Kidney (tissue), 14 donors: Measurements from ENCODE around the gene SOX12. TPM values are rescaled to one million over a fixed set of nuclear protein-coding genes. Genes with fewer than 3 reads are reported as not detected.

Source experiments
- DNase-seq, 5 donors: peaks; one replicate each; pipeline ENCODE4 v3.0.0-alpha.2; 2013 to 2020
- FAIRE-seq: peaks from 2 replicates; lab custom pipeline; 2012; peaks lifted over from hg19 to GRCh38; lab: Jason Lieb, UNC
- H3K27ac ChIP-seq, 2 donors: one replicate each; pipeline ENCODE4 v1.7.0; 2013; ENCODE audit warnings: low read depth in 2 of 2, low read length in 2 of 2, inconsistent platforms in 1 of 2
- H3K27me3 ChIP-seq: one replicate; pipeline ENCODE4 v1.7.1; 2013; ENCODE audit warnings: low read length, inconsistent platforms; ENCODE audit not compliant: control insufficient read depth, insufficient read depth
- H3K36me3 ChIP-seq, 3 donors: one replicate each; pipeline versions ENCODE4 v1.7.0 to v1.7.1; 2013; ENCODE audit warnings: low read length in 3 of 3, control low read depth in 1 of 3, inconsistent platforms in 1 of 3; ENCODE audit not compliant: insufficient read depth in 3 of 3, control insufficient read depth in 2 of 3
- H3K4me1 ChIP-seq, 3 donors: one replicate each; pipeline versions ENCODE4 v1.7.0 to v1.7.1; 2013; ENCODE audit warnings: low read length in 3 of 3, inconsistent platforms in 1 of 3, low read depth in 1 of 3; ENCODE audit not compliant: control insufficient read depth in 2 of 3, insufficient read depth in 2 of 3
- H3K4me3 ChIP-seq, 3 donors: one replicate each; pipeline versions ENCODE4 v1.7.0 to v1.8.1; 2013; ENCODE audit warnings: low read length in 3 of 3, control low read depth in 1 of 3, inconsistent platforms in 1 of 3
- H3K9ac ChIP-seq, 3 donors: one replicate each; pipeline versions ENCODE4 v1.7.0 to v1.7.1; 2013; ENCODE audit warnings: low read length in 3 of 3, control low read depth in 1 of 3, inconsistent platforms in 1 of 3
- H3K9me3 ChIP-seq, 3 donors: one replicate each; pipeline versions ENCODE4 v1.7.0 to v1.7.1; 2013; ENCODE audit warnings: low read length in 3 of 3, control low read depth in 1 of 3, inconsistent platforms in 1 of 3; ENCODE audit not compliant: control insufficient read depth in 2 of 3, insufficient read depth in 1 of 3
- intact Hi-C: fragments of 100-400 bp; cut with DNase I; formaldehyde crosslinking; loops from one replicate; pipeline ENCODE4 v1.11.1; 2022
- polyA plus RNA-seq: library from polyadenylated mRNA; stranded (reverse); fragments of 350-450 nt; fragmentation: Illumina TruSeq; extraction: RNeasy Lipid Tissue Mini Kit (QIAGEN cat#74804); gene quantifications from one replicate; pipeline ENCODE4 v1.2.3, GENCODE V29; 2014; ENCODE audit warnings: low read depth, low replicate concordance; ENCODE audit not compliant: insufficient read depth
- total RNA-seq: library from RNA; stranded (reverse); fragmentation: NEBNext Ultra II Directional; extraction: Animal tissue kit (Norgen Biotek cat#: 25700); gene quantifications from one replicate; pipeline ENCODE4 v1.2.1, GENCODE V29; 2021
- TF ChIP-seq, protein P1 (sequence below): IDR thresholded peaks from 3 replicates; pipeline ENCODE4 v1.5.1; 2012; ENCODE audit warnings: mild to moderate bottlenecking, moderate library complexity, borderline replicate concordance; ENCODE audit not compliant: insufficient read depth; ENCODE audit errors: extremely low read depth
- donor health status: control.
- donor health status: control.
- donor health status: control.
- donor health status: control.
- donor health status: control.
- donor health status: DM: yes; HTN: yes; CAD: no.
- donor health status: Normal renal cell carcinoma (clear cell type).

SOX12 gene
- total and polyA plus RNA-seq, 2 donors from 2014 or later: 11.3 to 12.7 TPM

DNA sequence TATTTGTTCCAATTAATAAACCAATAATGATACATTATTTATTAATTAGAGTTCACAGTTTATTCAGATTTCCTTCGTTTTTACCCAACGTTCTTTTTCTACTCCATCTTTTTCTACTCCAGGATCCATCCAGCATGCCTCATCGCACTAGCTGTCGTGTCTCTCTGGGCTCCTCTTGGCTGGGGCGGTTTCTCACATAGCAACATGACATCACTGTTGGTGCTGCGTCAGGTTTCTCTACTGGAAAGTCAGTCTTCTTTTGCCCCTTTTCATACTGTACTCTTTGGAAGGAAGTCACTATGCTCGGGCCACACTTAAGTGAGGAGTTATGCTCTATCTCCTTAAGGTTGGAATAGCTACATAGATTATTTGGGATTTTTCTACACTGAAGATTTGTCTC lies 13.7 kb upstream of the SOX12 start:
- DNase-seq (no peak), FAIRE-seq (no peak)
- H3K36me3 ChIP-seq: peaks cover 0 to 2% (median 0%) of the 10 kb centered on the region in 3 donors
- intact Hi-C loops: no loop called here
- no peaks in the 10 kb centered on the region for H3K27me3 ChIP-seq
- H3K4me3 ChIP-seq: no peak overlapping the region
- H3K9me3 ChIP-seq: no peaks in the 10 kb centered on the region
- no peak overlapping the region for H3K27ac ChIP-seq
- peaks cover 3 to 10% (median 8%) of the 10 kb centered on the region in 3 donors for H3K4me1 ChIP-seq
- TF ChIP-seq, protein P1, sequence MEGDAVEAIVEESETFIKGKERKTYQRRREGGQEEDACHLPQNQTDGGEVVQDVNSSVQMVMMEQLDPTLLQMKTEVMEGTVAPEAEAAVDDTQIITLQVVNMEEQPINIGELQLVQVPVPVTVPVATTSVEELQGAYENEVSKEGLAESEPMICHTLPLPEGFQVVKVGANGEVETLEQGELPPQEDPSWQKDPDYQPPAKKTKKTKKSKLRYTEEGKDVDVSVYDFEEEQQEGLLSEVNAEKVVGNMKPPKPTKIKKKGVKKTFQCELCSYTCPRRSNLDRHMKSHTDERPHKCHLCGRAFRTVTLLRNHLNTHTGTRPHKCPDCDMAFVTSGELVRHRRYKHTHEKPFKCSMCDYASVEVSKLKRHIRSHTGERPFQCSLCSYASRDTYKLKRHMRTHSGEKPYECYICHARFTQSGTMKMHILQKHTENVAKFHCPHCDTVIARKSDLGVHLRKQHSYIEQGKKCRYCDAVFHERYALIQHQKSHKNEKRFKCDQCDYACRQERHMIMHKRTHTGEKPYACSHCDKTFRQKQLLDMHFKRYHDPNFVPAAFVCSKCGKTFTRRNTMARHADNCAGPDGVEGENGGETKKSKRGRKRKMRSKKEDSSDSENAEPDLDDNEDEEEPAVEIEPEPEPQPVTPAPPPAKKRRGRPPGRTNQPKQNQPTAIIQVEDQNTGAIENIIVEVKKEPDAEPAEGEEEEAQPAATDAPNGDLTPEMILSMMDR: no peak
- no peak overlapping the region for H3K9ac ChIP-seq

- Histone ChIP-seq H3K36me3 (peaks cover 0 to 2% (median 0%) of the 10 kb centered on the region in 3 donors), H3K9me3 (no peaks in the 10 kb centered on the region), H3K4me3 (no peak overlapping the region), H3K4me1 (peaks cover 3 to 10% (median 8%) of the 10 kb centered on the region in 3 donors), H3K27me3 (no peaks in the 10 kb centered on the region), H3K9ac (no peak overlapping the region), H3K27ac (no peak overlapping the region)
- no peak for DNase-seq
- intact Hi-C loops: no loop called here
- no peak for FAIRE-seq
- TF ChIP-seq, protein P1: no peak
Observed at GRCh38 chr20:312067-312466, 13.3 kb upstream of the SOX12 start.

GRCh38 chr20:312866-313265 lies 12.5 kb upstream of the SOX12 start:
- Histone ChIP-seq H3K9ac (no peak overlapping the region), H3K9me3 (no peaks in the 10 kb centered on the region), H3K36me3 (peaks cover 0 to 2% (median 0%) of the 10 kb centered on the region in 3 donors), H3K27ac (no peak overlapping the region), H3K4me3 (no peak overlapping the region), H3K27me3 (no peaks in the 10 kb centered on the region), H3K4me1 (peaks cover 3 to 10% (median 8%) of the 10 kb centered on the region in 3 donors)
- TF ChIP-seq, protein P1: no peak
- FAIRE-seq (no peak), DNase-seq (no peak)
- intact Hi-C loops: no loop called here

DNA sequence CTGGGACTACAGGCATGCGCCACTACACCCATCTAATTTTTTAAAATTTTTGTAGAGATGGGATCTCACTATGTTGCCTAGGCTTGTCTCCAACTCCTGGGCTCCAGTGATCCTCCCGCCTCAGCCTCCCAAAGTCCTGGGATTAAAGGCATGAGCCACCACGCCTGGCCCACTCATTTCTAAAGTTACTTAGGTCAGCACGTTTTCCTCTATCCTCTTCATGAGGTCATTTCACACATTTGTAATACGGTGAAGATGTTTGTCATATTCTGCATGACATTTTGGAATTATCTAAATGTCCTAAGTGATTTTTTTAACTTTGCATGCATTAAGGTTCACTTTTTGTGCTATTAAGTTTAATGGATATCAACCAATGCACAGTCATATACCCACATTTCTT lies 11.9 kb upstream of the SOX12 start:
- H3K4me1 ChIP-seq: peaks cover 3 to 8% (median 7%) of the 10 kb centered on the region in 3 donors
- intact Hi-C loops: no loop called here
- no peaks in the 10 kb centered on the region for H3K9me3 ChIP-seq
- H3K4me3 ChIP-seq: no peak overlapping the region
- no peaks in the 10 kb centered on the region for H3K27me3 ChIP-seq
- no peak for DNase-seq
- TF ChIP-seq, protein P1: no peak
- no peak overlapping the region for H3K9ac ChIP-seq
- peaks cover 0 to 2% (median 0%) of the 10 kb centered on the region in 3 donors for H3K36me3 ChIP-seq
- H3K27ac ChIP-seq: no peak overlapping the region
- no peak for FAIRE-seq
